Kidney tubule cell (primary cell): Measurements from ENCODE around the gene PALM3.
"Not testable (repeated sequence)": the region's sequence is repeated elsewhere in the genome, so short reads cannot be mapped to it uniquely, and the experiment has no call there.

Experiments used
- DNase-seq: peaks from one replicate; pipeline ENCODE4 v3.0.0-alpha.2; 2018; ENCODE audit warnings: low spot score

PALM3 gene

DNA sequence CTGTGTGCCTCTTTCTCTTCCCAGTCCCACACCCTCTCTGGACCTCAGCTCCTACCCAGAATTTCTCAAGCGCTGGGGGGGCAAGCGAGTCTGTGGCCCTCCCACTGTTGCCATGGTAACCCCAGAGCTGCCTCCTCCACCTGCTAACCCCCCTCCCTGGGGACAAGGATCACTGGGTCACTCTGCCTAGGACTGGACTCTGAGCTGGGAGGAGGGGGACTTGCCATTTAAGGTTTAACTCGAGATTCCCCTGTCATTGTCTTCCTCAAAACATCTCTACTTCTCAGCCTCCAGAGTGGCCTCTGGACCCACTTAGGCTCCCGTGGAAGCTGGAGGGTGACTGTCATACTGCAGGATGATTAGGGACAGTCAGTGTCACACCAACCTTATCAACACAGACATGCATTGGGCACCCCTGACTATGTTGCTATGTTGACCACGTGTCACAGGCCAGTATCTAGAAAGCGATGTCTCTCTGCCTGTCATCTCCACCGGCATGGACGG is 2.2 kb downstream of the PALM3 start:
- no peak for DNase-seq

DNA sequence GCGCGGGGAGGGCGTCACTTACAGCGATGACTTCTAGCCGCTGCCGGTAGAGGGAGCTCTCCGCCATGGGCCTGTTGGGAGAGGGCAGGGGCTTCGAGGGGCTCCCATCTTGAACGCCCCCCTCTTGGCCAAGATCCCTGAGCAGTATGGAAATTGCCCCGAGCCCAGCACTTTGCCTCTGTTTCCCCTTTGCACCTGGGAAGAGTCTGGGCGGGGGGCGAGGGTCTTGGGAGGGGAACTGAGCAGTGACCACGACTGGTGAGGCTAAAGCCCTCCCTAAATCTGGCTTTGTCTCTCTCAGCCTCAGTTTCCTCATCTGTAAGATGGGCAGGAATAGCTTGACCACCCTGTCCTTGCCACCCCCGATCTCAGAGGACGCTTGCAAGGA is 2.8 kb downstream of the PALM3 start:
- DNase-seq, result no peak

DNA sequence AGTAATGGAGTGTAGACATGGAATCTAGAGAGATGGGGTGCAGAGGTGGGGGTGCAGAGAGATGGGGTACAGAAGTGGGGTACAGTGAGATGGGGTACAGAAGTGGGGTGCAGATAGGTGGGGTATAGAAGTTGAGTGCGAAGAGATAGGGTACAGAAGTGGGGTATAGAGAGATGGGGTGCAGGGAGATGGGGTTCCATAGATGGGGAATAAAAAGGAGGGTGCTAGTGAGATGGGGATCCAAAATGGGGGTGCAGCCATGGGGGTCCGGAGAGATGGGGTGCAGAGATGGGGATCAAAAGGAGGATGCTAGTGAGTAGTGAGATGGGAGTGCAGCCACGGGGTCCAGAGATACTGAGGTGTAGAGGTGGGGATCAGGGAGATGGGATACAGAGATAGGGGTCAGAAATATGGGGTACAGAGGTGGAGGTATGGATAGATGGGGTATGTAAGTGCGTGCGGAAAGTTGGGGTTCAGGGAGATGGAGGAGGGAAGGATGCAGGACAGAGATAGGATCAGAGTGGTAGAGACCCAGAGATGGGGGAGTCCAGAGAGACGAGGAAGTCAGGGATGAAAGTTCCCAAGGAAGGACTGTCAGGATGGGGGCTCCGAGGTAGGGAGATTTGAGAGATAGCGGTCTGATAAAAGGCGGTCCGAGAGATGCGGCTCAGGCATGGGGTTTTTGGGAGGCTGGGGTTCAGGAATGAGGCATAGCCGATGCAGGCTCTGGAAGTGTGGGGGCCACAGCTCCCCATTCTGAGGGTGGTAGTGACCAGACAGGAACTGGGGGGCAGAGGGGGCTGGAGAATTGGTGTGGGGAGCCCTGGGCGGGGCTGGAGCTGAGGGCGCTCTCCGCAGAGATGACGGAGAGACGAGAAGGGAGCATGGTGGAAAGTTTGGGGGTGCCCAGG is 3.4 kb downstream of the PALM3 start:
- DNase-seq, result no peak

DNA sequence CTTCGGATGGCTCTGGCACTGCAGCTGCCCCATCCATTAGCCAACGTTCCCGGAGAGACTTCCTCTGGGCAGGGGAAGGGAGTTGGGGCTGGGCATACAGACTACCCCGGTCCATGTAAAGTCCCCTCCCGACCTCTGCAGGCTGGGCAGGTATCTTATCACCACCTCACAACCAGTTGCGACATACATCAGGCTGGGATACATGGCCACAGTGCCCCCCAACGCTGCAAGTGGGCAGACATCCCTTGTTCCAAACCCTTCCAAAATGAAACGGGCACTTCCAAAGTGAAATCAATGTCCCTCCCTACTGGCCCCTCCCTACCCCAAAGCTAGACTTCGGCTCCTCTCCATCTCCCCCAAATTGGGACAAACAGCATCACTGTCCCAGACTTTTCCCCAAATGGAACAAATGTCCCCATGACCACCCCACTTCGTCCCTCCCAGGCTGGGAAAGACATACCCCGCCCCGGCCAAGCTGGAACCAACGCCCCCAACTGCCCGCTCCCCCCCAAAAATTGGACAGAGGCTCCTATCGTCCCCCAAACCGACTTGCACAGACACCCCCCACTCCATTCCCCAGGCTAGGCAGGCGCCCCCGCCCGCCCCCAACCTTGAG is 5.0 kb downstream of the PALM3 start:
- no peak for DNase-seq

DNA sequence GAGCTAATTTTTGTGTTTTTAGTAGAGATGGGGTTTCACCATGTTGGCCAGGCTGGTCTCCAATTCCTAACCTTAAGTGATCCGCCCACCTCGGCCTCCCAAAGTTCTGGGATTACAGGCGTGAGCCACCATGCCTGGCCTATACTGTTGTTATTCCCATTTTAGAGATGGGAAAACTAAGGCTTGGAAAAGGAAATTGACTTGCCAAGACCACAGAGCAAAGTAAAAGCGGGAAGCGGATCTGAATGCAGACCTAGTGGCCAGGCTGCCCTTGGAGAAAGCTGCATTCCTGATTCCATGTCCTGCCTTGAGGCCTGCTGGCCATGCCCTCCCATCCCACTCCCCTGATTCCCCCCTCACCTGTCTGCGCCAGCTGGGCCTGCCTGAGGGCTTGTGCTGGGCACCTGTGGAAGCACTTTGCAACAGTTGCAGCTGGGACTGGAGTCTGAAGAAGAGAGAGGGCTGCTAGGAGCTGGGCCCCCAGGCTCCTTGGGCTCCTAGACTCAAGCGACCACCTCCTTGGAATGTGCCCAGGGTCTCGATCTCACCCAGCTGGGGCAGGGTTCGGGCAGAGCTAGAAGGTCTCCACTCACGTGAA is 5.7 kb downstream of the PALM3 start:
- DNase-seq, result no peak

DNA sequence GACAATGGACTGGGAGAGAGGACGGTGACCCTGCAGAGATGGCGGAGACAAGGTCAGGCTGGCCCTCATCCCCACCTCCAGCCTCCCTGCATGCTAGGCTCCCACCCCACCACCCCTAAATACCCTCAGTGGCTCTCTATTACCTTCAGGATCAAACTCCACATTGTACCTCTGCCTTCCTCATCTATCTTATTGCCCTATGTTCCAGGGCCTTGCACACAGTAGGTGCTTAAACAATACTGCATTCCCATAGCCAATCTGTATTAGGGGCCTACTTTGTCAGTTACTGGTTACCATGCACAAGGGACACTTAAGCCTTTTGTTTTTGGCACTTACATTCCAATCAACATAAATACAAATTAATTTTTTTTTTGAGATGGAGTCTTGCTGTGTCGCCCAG is 6.5 kb downstream of the PALM3 start:
- DNase-seq, result no peak

DNA sequence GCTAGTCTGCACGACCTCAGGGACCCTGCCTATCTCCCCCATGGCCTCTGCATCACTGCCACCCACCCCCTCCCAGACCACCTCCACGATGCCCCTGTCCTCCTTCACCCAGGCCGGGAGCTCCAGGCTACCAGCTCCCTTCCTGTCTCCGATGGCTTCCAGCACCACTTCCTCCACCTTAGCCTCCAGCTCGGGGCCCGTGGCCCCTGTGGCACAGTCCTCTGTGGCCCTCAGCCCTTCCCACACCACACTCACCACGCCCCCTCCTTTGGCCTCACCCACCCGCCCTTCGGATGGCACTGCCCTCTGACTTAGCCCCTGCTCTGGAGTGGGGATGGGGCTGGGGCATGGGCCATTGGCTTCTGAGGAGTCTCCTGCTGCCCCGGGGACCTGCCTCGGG is 7.2 kb downstream of the PALM3 start:
- DNase-seq, result no peak

DNA sequence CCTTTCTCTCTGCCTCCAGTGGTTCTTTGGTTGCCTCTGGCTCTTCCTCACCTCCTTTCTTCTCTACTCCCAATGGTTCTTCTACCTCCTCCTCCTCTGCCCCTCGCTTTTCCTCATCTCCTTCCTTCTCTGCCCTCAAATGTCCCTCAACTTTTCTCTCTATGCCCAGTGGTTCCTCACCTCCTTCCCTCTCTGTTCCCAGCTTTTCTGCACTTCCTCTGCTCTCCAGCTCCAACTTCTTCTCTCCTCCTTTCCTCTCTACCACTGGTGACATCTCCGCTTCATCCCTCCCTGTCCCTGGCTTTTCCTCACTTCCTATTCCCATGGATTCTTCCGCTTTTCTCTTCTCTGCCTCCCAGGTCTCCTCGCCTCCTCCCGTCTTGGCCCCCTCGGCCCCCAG is 7.8 kb downstream of the PALM3 start:
- DNase-seq, result no peak

DNA sequence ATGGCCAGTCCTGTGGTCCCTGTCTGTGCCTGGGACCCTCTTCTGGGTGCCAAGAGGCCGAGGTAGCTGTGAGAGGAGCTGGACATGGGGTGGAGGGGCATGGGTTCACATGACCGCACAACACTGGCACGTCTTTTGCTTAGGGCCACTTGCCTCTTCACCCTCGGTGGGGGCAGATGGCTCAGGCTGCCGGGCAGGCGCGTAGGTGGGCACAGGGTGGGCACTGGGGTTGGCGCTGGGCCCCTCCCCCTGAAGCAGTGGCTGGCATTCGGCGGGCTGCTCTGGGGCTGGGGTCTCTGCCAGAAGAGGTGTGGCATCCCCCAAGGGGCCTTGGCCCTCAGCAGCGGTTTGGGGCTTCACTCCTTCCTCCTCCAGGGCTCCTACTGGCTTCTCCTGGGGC is 8.4 kb downstream of the PALM3 start:
- DNase-seq, result no peak

DNA sequence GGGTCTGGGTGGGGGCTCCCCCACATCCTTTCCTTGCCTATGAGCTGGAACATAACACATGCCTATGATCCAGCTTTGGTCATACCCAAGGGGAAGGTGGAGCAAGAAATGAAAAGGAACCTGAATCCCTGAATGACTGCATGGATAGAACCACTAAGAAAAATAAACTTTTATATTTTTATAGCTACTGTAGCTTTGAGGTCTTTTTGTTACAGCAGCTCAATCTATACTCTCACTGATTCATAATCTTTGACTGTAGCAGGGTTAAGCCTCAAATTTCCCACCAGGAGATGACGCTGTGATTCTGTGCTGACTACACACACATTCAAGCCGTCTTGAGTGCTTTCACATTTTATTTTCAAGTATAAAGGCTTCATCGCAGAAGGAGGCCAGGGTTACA is 8.8 kb downstream of the PALM3 start:
- DNase-seq, result no peak

DNA sequence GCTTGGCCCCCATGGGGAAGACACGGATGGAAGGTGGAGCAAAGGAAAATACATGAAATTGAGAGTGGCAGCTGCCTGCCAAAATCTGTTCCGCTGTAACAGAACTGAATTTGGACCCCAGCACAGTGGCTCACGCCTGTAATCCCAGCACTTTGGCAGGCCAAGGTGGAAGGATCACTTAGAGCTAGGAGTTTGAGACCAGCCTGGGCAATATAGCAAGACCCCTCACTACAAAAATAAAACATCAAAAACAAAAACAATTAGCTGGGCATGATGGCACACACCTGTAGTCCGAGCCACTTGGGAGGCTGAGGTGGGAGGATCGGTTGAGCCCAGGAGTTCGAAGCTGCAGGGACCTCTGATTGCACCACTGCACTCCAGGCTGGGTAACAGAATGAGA is 9.4 kb downstream of the PALM3 start:
- no peak for DNase-seq

DNA sequence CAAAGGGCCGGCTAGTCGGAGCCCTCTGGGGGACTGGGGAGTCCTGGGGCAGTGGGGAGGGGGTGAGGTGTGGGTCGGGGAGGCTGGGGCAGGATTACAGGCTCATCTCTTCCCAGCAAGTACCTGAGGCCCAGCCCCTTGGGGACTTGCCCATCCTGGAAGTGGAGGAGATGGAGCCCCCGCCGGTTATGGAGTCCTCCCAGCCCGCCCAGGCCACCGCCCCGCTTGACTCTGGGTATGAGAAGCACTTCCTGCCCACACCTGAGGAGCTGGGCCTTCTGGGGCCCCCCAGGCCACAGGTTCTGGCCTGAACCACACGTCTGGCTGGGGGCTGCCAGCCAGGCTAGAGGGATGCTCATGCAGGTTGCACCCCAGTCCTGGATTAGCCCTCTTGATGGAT is 9.9 kb downstream of the PALM3 start:
- DNase-seq, result no peak

DNA sequence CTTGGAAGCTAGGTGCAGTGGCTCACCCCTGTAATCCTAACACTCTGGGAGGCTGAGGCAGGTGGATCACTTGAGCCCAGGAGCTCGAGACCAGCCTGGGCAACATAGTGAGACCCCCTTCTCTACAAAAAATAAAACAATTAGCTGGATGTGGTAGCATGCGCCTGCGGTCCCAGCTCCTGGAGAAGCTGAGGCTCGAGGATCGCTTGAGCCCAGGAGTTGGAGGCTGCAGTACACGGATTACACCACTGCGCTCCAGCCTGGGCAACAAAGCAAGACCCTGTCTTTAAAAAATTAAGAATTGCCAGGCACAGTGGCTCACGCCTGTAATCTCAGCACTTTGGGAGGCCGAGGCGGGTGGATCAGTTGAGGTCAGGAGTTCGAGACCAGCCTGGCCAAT is 10.9 kb downstream of the PALM3 start:
- DNase-seq, result not testable (repeated sequence)

DNA sequence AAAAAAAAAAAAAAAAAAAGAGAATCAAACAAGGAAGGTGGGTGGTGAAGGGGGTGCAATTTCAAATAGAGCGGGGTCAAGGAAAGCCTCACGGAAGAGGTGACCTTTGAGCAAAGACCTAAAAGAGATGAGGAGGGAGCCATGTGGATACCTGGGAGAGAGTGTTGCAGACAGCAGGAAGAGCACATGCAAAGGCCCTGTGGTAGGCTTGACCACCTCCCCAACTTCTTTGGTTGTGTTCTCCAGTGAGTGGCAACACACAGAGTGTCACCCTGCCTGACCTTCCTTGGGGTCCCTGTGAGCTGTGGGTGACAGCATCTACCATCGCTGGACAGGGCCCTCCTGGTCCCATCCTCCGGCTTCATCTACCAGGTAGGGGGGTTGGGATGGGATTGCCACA is 11.4 kb downstream of the PALM3 start:
- DNase-seq, result no peak

DNA sequence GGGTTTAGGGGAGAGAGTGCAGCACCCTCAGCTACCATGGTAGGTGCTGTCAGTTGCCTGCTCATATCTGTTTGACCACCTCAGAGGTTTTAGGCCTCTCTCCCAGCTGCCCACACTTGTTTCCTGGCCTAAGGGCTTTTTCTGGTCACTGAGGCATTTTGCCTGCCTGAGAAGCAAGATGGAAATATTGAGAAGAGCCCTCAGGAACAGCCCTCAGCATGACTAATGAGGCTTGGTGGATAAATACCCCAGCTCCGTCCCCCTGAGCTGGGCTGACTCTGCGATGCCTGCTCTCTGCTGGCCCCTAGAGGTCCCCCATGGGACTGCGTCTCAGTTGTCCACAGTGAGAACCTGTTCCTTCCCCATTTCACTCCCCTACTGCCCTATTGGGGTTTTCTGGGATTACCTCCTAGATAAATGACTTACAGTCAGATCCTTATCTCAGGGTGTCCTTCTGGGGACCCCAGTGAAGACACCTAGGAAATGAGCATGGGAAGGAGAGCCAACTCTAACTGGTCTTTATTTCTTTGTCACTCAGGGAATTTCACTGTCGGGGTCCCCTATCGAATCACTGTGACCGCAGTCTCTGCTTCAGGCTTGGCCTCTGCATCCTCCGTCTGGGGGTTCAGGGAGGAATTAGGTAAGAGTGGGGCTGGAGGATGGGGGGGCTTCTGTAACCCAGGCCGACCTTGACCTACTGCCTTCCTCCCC is 13.3 kb downstream of the PALM3 start:
- DNase-seq, result peak; percentile 32

DNA sequence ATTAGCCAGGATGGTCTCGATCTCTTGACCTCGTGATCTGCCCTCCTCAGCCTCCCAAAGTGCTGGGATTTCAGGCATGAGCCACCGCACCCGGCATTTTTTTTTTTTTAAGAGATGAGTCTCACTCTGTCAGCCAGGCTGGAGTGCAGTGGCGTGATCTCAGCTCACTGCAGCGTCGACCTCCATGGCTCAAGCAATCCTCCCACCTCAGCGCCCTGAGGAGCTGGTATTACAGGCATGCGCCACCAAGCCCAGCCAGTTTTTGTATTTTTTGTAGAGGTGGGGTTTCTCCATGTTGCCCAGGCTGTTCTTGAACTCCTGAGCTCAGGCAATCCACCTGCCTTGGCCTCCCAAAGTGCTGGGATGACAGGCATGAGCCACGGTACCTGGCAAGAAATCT is 14.0 kb downstream of the PALM3 start:
- not testable (repeated sequence) for DNase-seq

DNA sequence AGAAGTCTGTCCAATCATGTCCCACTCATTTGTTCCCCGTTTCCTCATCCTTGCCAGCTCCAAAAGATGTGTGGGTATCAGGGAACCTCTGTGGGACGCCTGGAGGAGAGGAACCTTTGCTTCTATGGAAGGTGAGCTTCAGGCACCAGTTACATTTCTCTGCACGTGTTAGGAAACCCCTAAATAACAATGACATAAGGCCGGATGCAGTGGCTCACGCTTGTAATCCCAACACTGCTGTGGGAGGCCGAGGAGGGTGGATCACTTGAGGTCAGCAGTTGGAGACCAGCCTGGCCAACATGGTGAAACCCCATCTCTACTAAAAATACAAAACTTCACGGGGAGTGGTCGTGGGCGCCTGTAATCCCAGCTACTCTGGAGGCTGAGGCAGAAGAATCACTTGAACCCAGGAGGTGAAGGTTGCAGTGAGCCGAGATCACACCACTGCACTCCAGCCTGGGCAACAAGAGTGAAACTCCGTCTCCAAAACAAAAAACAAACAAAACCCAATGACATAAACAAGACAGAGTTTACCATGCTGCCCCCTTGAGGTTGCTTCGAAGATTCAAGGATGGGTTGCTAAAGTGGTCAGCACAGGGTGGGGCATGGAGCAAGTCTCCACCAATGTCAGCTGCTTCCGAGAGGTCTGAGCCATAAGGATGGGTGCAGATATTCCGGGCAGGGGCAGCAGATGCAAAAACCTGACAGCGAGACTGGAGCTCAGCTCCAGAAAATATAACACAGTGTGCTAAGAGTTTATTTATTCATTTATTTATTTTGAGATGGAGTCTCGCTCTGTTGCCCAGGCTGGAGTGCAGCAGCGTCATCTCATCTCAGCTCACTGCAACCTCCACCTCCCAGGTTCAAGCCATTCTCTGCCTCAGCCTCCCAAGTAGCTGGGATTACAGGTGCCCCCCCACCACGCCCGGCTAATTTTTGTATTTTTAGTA is 18.9 kb downstream of the PALM3 start:
- DNase-seq, result peak; percentile 56

DNA sequence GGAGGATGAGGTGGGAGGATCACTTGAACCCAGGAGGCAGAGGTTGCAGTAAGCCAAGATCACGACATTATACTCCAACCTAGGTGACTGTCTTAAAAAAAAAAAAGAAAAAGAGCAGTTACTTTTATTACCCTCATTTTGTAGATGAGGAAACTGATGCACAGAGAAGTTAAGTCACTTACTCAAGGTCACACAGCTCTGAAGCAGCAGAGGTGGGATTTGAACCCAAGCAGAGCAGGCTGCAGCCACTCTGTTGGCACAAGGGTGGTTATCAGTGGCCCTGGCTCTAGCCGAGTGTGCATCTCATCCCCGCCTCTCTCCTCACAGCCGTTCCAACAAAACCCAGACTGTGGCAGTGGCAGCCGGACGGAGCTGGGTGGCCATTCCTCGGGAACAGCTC is 22.7 kb downstream of the PALM3 start:
- DNase-seq, result no peak

DNA sequence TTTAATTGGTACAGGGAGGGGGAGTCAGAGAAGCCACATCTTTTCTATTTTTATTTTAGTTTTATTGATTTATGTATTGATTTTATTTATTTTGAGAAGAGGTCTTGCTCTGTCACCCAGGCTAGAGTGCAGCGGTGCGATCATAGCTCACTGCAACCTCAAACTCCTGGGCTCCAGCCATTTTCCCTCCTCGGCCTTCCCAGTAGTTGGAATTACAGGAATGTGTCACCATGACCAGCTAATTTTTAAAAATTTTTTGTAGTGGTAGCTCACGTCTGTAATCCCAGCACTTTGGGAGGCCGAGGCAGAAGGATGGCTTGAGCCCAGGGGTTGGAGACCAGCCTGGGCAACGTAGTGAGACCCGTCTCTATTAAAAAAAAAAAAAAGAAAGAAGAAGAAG is 26.2 kb downstream of the PALM3 start:
- peak; percentile 23 for DNase-seq

DNA sequence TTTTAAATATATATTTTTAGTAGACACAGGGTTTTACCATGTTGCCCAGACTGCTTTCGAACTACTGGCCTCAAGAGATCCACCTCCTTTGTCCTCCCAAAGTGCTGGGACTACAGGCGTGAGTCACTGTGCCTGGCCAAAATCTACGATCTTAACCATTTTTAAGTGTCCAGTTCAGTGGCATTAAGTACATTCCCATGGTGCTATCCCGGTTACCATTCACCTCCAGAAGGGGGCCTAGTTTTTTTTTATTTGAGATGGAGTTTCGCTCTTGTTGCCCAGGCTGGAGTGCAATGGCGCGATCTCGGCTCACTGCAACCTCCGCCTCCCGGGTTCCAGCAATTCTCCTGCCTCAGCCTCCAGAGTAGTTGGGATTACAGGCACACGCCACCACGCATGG is 26.7 kb downstream of the PALM3 start:
- DNase-seq, result not testable (repeated sequence)

DNA sequence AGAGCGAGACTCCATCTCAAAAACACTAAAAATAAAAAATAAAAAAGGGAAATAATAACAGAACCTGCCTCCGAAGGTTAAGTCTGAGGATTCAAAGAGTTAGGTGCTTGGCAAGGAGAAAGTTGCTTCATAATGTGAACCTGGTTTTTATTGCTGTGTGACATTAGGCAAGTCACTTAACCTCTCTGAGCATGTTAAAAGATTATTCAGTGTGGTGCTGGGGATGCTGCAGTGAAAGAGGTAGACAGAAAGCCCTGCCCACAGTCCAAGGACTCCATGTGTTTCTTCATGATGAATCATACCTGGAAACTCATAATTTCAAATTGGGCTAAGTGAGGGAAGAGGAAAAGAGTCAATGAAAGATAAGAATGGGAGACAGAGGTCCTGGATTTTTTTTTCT is 27.9 kb downstream of the PALM3 start:
- peak; percentile 10 for DNase-seq
